Heart right ventricle (tissue), 16 donors: Measurements from ENCODE around the gene SPSB1. TPM values are rescaled to one million over a fixed set of nuclear protein-coding genes. Genes with fewer than 3 reads are reported as not detected.

Experiments used
- ATAC-seq, 8 donors: fragments of 200-7000 bp; cut with Tn5 transposase; one replicate each; pipeline ENCODE4 v1.9.1; 2020; ENCODE audit warnings: mild to moderate bottlenecking in 8 of 8, moderate library complexity in 8 of 8, moderate number of reproducible peaks in 1 of 8
- DNase-seq, 2 donors: peaks; one replicate each; pipeline ENCODE4 v3.0.0-alpha.2; 2020
- H3K27ac ChIP-seq, 10 donors: fragments of 200-600 bp; sonication (generic) in 2 of 10; one replicate each; pipeline versions ENCODE4 v1.5.0 to v1.8.0; 2020 to 2022; ENCODE audit warnings: mild to moderate bottlenecking in 3 of 10
- H3K27me3 ChIP-seq, 7 donors: fragments of 200-600 bp; one replicate each; pipeline ENCODE4 v1.8.0; 2021 to 2022; ENCODE audit warnings: mild to moderate bottlenecking in 2 of 7
- H3K36me3 ChIP-seq, 9 donors: fragments of 200-600 bp; sonication (generic) in 1 of 9; one replicate each; pipeline versions ENCODE4 v1.5.0 to v1.8.0; 2020 to 2022; ENCODE audit warnings: mild to moderate bottlenecking in 2 of 9
- H3K4me1 ChIP-seq, 9 donors: fragments of 200-600 bp; sonication (generic) in 1 of 9; one replicate each; pipeline versions ENCODE4 v1.5.0 to v1.8.0; 2020 to 2022; ENCODE audit warnings: mild to moderate bottlenecking in 4 of 9
- H3K4me3 ChIP-seq, 10 donors: fragments of 200-600 bp; sonication (generic) in 2 of 10; one replicate each; pipeline versions ENCODE4 v1.5.0 to v1.8.0; 2020 to 2022; ENCODE audit warnings: mild to moderate bottlenecking in 7 of 10, moderate library complexity in 2 of 10
- H3K9me3 ChIP-seq, 11 donors: fragments of 200-600 bp in 10 of 11; sonication (generic) in 2 of 11; one replicate each; pipeline versions ENCODE4 v1.5.0 to v1.8.0; 2013 to 2022; ENCODE audit warnings: mild to moderate bottlenecking in 2 of 11, control low read depth in 1 of 11, moderate library complexity in 1 of 11
- CTCF ChIP-seq, 9 donors: fragments of 200-600 bp; sonication (generic) in 2 of 9; IDR thresholded peaks; one replicate each; pipeline versions ENCODE4 v1.5.0 to v1.8.0; 2021 to 2022; ENCODE audit warnings: antibody characterized with exemption in 9 of 9, mild to moderate bottlenecking in 5 of 9, moderate library complexity in 1 of 9
- WGBS, 2 donors: extraction: QIAGEN DNeasy Blood & Tissue Kit; methylation state at CpG; one replicate each; pipeline ENCODE4 v1.1.7; 2013; ENCODE audit warnings: inconsistent platforms in 1 of 2; 5-methylcytosine and 5-hydroxymethylcytosine counted together
- intact Hi-C, 10 donors: fragments of 100-400 bp; cut with DNase I; formaldehyde crosslinking; loops; one replicate each; pipeline versions ENCODE4 v1.11.1 to v1.14.2; 2022
- polyA plus RNA-seq, 2 donors: library from polyadenylated mRNA; stranded (reverse); fragments of 200-250 nt; gene quantifications; one replicate each; pipeline ENCODE4 v1.2.3, GENCODE V29; 2013
- total RNA-seq, 10 donors: library from RNA; stranded (reverse); fragmentation: NEBNext Ultra II Directional in 3 of 10; extraction: Animal tissue kit (Norgen Biotek cat#: 25700) in 3 of 10; gene quantifications; one replicate each; pipeline versions ENCODE4 v1.2.1 to v1.2.4, GENCODE V29; 2021 to 2023
- donor health status: Arrhythmogenic right ventricular cardiomyopathy.
- donor health status: ischemic (EF 13 %, LVEDD 7.1; RV severe dilation, severe dysfunction).
- donor health status: healthy with polysubstance abuse.
- donor health status: DM: no; HTN: yes; CAD: no.
- donor health status: DM: no; HTN: no; CAD: no.
- donor health status: ischemic (EF 25% LVEDD 6.9; RV normal size, moderate dysfunction).
- donor health status: ischemic (EF 25% LVEDD 5.7; RV mildly dilated, moderate dysfunction).
- donor health status: healthy.
- donor health status: DM: yes; HTN: yes; CAD: no.
- donor health status: Ischemic cardiomyopathy.
- donor health status: ischemic (EF 35%, LVEDD 5.7; RV mildly dilated, moderate dysfunction).
- donor health status: nonischemic (EF 11% LVEDD 7.7; RV severe dilation, severe dysfunction).
- donor health status: DM: yes; HTN: yes; CAD: no.
- donor health status: PGD.
- donor health status: ischemic (EF 29% LVEDD 5.4; RV normal size, mild dysfunction).
- donor health status: nonischemic (EF 23%, LVEDD 6.1; RV moderate dilation, normal function).

Gene SPSB1
- total and polyA plus RNA-seq, 12 donors = 5.5 to 16.5 (median 8.8) TPM

- peaks cover 3 to 68% (median 37%) of the 10 kb centered on the region in 9 donors for H3K36me3 ChIP-seq
- ATAC-seq (peak in 1 of 8 donors; percentile 9), DNase-seq (no peak)
- peaks cover 0 to 12% (median 8%) of the 10 kb centered on the region in 9 donors for H3K4me1 ChIP-seq
- intact Hi-C loops = loop anchor here in 2 of 10 donors (10.0 kb wide), 1 partner anchor 311 kb away; no protein-coding TSS in a partner anchor
- H3K27ac ChIP-seq = no peak overlapping the region
- no peaks in the 10 kb centered on the region for H3K9me3 ChIP-seq
- 94 to 96% methylated on average over 50 of the region's 50 CpGs for WGBS, 2 donors
- H3K4me3 ChIP-seq = no peak overlapping the region
- TF ChIP-seq CTCF (IDR thresholded peaks at IDR 0.05) = no peak
- no peaks in the 10 kb centered on the region for H3K27me3 ChIP-seq
These were observed 28.5 kb upstream of the SPSB1 start for GRCh38 chr1:9263984-9264872.

- no peaks in the 10 kb centered on the region for H3K9me3 ChIP-seq
- WGBS, 2 donors = 93 to 94% methylated on average over 10 of the region's 10 CpGs
- no peak for DNase-seq
- no peak for ATAC-seq
- intact Hi-C loops = loop anchor here in 7 of 10 donors (5.0 to 10.0 kb wide), 4 partner anchors 192 to 310 kb away; no protein-coding TSS in a partner anchor
- TF ChIP-seq CTCF (IDR thresholded peaks at IDR 0.05) = no peak
- H3K4me1 ChIP-seq = peaks cover 0 to 18% (median 12%) of the 10 kb centered on the region in 9 donors
- H3K4me3 ChIP-seq = no peak overlapping the region
- H3K27me3 ChIP-seq = no peaks in the 10 kb centered on the region
- H3K36me3 ChIP-seq = peaks cover 3 to 74% (median 37%) of the 10 kb centered on the region in 9 donors
- no peak overlapping the region for H3K27ac ChIP-seq
These were observed 27.7 kb upstream of the SPSB1 start for GRCh38 chr1:9265037-9265436.

GRCh38 chr1:9265968-9266367 is 26.7 kb upstream of the SPSB1 start:
- DNase-seq (no peak), ATAC-seq (no peak)
- TF ChIP-seq CTCF (IDR thresholded peaks at IDR 0.05) = no peak
- WGBS, 2 donors = 83% methylated on average over 12 of the region's 12 CpGs
- H3K27me3 ChIP-seq = no peaks in the 10 kb centered on the region
- H3K36me3 ChIP-seq = peaks cover 3 to 75% (median 37%) of the 10 kb centered on the region in 9 donors
- no peaks in the 10 kb centered on the region for H3K9me3 ChIP-seq
- H3K4me3 ChIP-seq = no peak overlapping the region
- peaks cover 0 to 27% (median 17%) of the 10 kb centered on the region in 9 donors for H3K4me1 ChIP-seq
- intact Hi-C loops = loop anchor here in 8 of 10 donors (2.0 to 10.0 kb wide), 6 partner anchors 191 to 309 kb away; no protein-coding TSS in a partner anchor
- no peak overlapping the region for H3K27ac ChIP-seq

- 74 to 79% methylated on average over 7 of the region's 7 CpGs for WGBS, 2 donors
- H3K27ac ChIP-seq = peak overlapping the region in 1 of 10 donors; percentile 5
- peak in 2 of 9 donors; percentile 2 to 17 for TF ChIP-seq CTCF (IDR thresholded peaks at IDR 0.05)
- no peak overlapping the region for H3K4me3 ChIP-seq
- H3K9me3 ChIP-seq = no peaks in the 10 kb centered on the region
- H3K36me3 ChIP-seq = peaks cover 2 to 62% (median 28%) of the 10 kb centered on the region in 9 donors
- ATAC-seq (peak in 1 of 8 donors; percentile 9), DNase-seq (no peak)
- intact Hi-C loops = loop anchor here in 9 of 10 donors (1.0 to 10.0 kb wide), 8 partner anchors 189 to 307 kb away; no protein-coding TSS in a partner anchor
- H3K4me1 ChIP-seq = peaks cover 0 to 29% (median 15%) of the 10 kb centered on the region in 9 donors
- no peaks in the 10 kb centered on the region for H3K27me3 ChIP-seq
These were observed 25.4 kb upstream of the SPSB1 start for GRCh38 chr1:9267352-9267686.
